K562 (cell line): ENCODE measurements around the gene PRPF8. TPM values are rescaled to one million over a fixed set of nuclear protein-coding genes. Genes with fewer than 3 reads are reported as not detected.

Source experiments
- ETS1 ChIP-seq: conservative IDR thresholded peaks from 2 replicates; pipeline ENCODE4 v1.6.1; 2011; ENCODE audit warnings: low read depth, mild to moderate bottlenecking, low read length; ENCODE audit not compliant: control insufficient read depth
- GABPA ChIP-seq: fragments of 200-800 bp; sonication (Bioruptor generic); conservative IDR thresholded peaks from 2 replicates; pipeline ENCODE4 v1.6.1; 2016; ENCODE audit warnings: low read depth, missing genetic modification characterization, missing compliant biosample characterization
- HDAC3 ChIP-seq: fragments of 450-650 bp; IDR thresholded peaks from 2 replicates; pipeline ENCODE4 v1.6.1; 2018; ENCODE audit warnings: borderline replicate concordance, mild to moderate bottlenecking, moderate library complexity; ENCODE audit not compliant: partially characterized antibody
- KAT8 ChIP-seq: fragments of 450-650 bp; IDR thresholded peaks from 2 replicates; pipeline ENCODE4 v1.6.1; 2016; ENCODE audit warnings: low read depth, mild to moderate bottlenecking
- KLF10 ChIP-seq: fragments of 250-450 bp; sonication (Bioruptor Pico); IDR thresholded peaks from 2 replicates; pipeline ENCODE4 v1.6.1; 2021; ENCODE audit warnings: matching md5 sums
- MAFF ChIP-seq: IDR thresholded peaks from 2 replicates; pipeline ENCODE4 v1.6.1; 2012; ENCODE audit warnings: low read length, improper control_type of control experiment
- MITF ChIP-seq: IDR thresholded peaks from 2 replicates; pipeline ENCODE4 v1.6.1; 2014; ENCODE audit warnings: antibody characterized with exemption
- MTF1 ChIP-seq: fragments of 250-450 bp; sonication (Bioruptor Pico); IDR thresholded peaks from 2 replicates; pipeline ENCODE4 v1.9.0; 2021; ENCODE audit warnings: moderate library complexity, mild to moderate bottlenecking, inconsistent platforms, borderline replicate concordance
- NONO ChIP-seq, 2 experiments: fragments of 200-400 bp in 1 of 2; fragments of 450-650 bp in 1 of 2; formaldehyde crosslinking in 1 of 2; IDR thresholded peaks; 2 replicates each; pipeline ENCODE4 v1.6.1; 2017; ENCODE audit warnings: low read depth in 2 of 2, mild to moderate bottlenecking in 2 of 2, moderate library complexity in 2 of 2, low read length in 1 of 2
- RNF219 ChIP-seq: fragments of 250-450 bp; sonication (Bioruptor Pico); IDR thresholded peaks from 2 replicates; pipeline ENCODE4 v1.5.0; 2022; ENCODE audit warnings: mild to moderate bottlenecking
- TAL1 ChIP-seq: fragments of 450-650 bp; IDR thresholded peaks from 2 replicates; pipeline ENCODE4 v1.6.1; 2016; ENCODE audit warnings: mild to moderate bottlenecking
- ZBTB17 ChIP-seq: fragments of 450-650 bp; formaldehyde crosslinking; IDR thresholded peaks from 2 replicates; pipeline ENCODE4 v1.4.0; 2020; ENCODE audit warnings: mild to moderate bottlenecking
- ZBTB49 ChIP-seq: sonication (generic); formaldehyde crosslinking; IDR thresholded peaks from 2 replicates; pipeline ENCODE4 v1.8.0; 2022; ENCODE audit warnings: missing genetic modification reagents, mild to moderate bottlenecking, borderline replicate concordance
- ZC3H11A ChIP-seq: IDR thresholded peaks from 2 replicates; pipeline ENCODE4 v1.6.1; 2012; ENCODE audit warnings: low read depth, low read length, improper control_type of control experiment
- ZNF143 ChIP-seq: sonication (generic); formaldehyde crosslinking; IDR thresholded peaks from 2 replicates; pipeline ENCODE4 v1.9.0; 2022; ENCODE audit warnings: mild to moderate bottlenecking, missing genetic modification reagents
- ZNF280B ChIP-seq: fragments of 250-450 bp; sonication (Bioruptor Pico); IDR thresholded peaks from 2 replicates; pipeline ENCODE4 v1.5.1; 2021; ENCODE audit warnings: mild to moderate bottlenecking
- ZNF395 ChIP-seq: fragments of 200-800 bp; sonication (Bioruptor generic); IDR thresholded peaks from 2 replicates; pipeline ENCODE4 v1.6.1; 2017; ENCODE audit warnings: missing genetic modification characterization, missing compliant biosample characterization
- polyA plus RNA-seq, 8 experiments: library from polyadenylated mRNA; depleted of rRNA in 4 of 8; stranded (reverse) in 5 of 8; unstranded in 3 of 8; fragments of >200 nt; fragmentation: Nextera tagmentation in 2 of 8; fragmentation: Illumina TruSeq in 1 of 8; extraction: Ambion mirVana in 2 of 8; extraction: Trizol in 1 of 8; gene quantifications; 2 replicates each; pipeline versions ENCODE4 v1.2.1 to v1.2.3, GENCODE V29; 2011 to 2014; ENCODE audit warnings: inconsistent platforms in 1 of 8, missing spikeins in 1 of 8
- total RNA-seq, 7 experiments: library from RNA; depleted of rRNA in 6 of 7; stranded (reverse); fragments of >200 nt in 6 of 7; fragmentation: Illumina TruSeq in 2 of 7; extraction: Trizol in 2 of 7; gene quantifications; 2 replicates each; pipeline versions ENCODE4 v1.2.1 to v1.2.3, GENCODE V29; 2011 to 2021; ENCODE audit warnings: low replicate concordance in 1 of 7

PRPF8 gene
- total and polyA plus RNA-seq, 9 of the 15 experiments (the other 6 are each of a cell fraction or from before 2014, with no cell fraction given) = 64.3 to 294 (median 85.9) TPM

GRCh38 chr17:1628856-1629503 is 55.7 kb downstream of the PRPF8 start (continued):
- TF ChIP-seq ZBTB17 = no peak
- TF ChIP-seq RNF219 (CRISPR knock-in tag) = no peak
- TF ChIP-seq ZNF143 (CRISPR knock-in tag) = no peak
- no peak for TF ChIP-seq TAL1
- no peak for TF ChIP-seq MITF
- TF ChIP-seq ZNF280B (CRISPR knock-in tag) = no peak
- no peak for TF ChIP-seq KLF10
- TF ChIP-seq ZC3H11A = no peak
- peak in 1 of 2 experiments; percentile 51; a peak in 2 of 4 replicates for TF ChIP-seq NONO (IDR thresholded peaks at IDR 0.05; ENCODE audit: low read depth in 2 of 2, low read length in 1 of 2)
- no peak for TF ChIP-seq HDAC3
- TF ChIP-seq ETS1 = 0 out of 2 replicates have a peak, but pooled peaks have one; percentile 39
- TF ChIP-seq MTF1 = no peak
- no peak for TF ChIP-seq KAT8
- no peak; the same call in 1 of the 2 replicates for TF ChIP-seq ZNF395 (CRISPR knock-in tag)
- TF ChIP-seq ZBTB49 (CRISPR knock-in tag) = no peak
- peak; percentile 53 for TF ChIP-seq GABPA
- TF ChIP-seq MAFF = no peak
